ENCODE results near the gene TET1.

DNA sequence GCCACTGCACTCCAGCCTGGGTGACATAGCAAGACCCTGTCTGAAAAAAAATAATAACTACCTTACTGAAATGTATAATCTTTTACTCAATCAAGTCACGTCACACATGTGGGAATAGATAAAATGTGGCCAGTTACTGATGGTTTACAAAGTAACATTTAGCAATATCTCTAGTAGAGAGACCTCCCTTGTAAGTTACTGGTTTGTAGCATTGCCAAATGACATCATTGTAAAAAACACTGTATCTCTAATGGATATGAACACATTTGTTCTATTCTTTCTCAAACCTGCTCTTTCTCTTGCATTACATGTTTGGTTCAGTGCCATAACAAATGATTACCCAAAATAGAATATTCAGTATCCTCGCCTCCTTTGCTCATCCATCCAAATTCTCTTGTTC lies 18.8 kb downstream of the TET1 start:
- no peak for TF ChIP-seq EP300 (IDR thresholded peaks at IDR 0.05)
- TF ChIP-seq POLR2A (IDR thresholded peaks at IDR 0.05; ENCODE audit: low read length) = no peak
- no peak for TF ChIP-seq CEBPB (IDR thresholded peaks at IDR 0.05)
- TF ChIP-seq PHF8 (IDR thresholded peaks at IDR 0.05; ENCODE audit: borderline replicate concordance, low read depth) = no peak
- no peak for TF ChIP-seq MAFK (IDR thresholded peaks at IDR 0.05; ENCODE audit: partially characterized antibody)
- no peak for TF ChIP-seq KDM5A (IDR thresholded peaks at IDR 0.05)
- TF ChIP-seq, protein P1, sequence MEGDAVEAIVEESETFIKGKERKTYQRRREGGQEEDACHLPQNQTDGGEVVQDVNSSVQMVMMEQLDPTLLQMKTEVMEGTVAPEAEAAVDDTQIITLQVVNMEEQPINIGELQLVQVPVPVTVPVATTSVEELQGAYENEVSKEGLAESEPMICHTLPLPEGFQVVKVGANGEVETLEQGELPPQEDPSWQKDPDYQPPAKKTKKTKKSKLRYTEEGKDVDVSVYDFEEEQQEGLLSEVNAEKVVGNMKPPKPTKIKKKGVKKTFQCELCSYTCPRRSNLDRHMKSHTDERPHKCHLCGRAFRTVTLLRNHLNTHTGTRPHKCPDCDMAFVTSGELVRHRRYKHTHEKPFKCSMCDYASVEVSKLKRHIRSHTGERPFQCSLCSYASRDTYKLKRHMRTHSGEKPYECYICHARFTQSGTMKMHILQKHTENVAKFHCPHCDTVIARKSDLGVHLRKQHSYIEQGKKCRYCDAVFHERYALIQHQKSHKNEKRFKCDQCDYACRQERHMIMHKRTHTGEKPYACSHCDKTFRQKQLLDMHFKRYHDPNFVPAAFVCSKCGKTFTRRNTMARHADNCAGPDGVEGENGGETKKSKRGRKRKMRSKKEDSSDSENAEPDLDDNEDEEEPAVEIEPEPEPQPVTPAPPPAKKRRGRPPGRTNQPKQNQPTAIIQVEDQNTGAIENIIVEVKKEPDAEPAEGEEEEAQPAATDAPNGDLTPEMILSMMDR (IDR thresholded peaks at IDR 0.05) = no peak
- TF ChIP-seq, protein P2, sequence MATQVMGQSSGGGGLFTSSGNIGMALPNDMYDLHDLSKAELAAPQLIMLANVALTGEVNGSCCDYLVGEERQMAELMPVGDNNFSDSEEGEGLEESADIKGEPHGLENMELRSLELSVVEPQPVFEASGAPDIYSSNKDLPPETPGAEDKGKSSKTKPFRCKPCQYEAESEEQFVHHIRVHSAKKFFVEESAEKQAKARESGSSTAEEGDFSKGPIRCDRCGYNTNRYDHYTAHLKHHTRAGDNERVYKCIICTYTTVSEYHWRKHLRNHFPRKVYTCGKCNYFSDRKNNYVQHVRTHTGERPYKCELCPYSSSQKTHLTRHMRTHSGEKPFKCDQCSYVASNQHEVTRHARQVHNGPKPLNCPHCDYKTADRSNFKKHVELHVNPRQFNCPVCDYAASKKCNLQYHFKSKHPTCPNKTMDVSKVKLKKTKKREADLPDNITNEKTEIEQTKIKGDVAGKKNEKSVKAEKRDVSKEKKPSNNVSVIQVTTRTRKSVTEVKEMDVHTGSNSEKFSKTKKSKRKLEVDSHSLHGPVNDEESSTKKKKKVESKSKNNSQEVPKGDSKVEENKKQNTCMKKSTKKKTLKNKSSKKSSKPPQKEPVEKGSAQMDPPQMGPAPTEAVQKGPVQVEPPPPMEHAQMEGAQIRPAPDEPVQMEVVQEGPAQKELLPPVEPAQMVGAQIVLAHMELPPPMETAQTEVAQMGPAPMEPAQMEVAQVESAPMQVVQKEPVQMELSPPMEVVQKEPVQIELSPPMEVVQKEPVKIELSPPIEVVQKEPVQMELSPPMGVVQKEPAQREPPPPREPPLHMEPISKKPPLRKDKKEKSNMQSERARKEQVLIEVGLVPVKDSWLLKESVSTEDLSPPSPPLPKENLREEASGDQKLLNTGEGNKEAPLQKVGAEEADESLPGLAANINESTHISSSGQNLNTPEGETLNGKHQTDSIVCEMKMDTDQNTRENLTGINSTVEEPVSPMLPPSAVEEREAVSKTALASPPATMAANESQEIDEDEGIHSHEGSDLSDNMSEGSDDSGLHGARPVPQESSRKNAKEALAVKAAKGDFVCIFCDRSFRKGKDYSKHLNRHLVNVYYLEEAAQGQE (IDR thresholded peaks at IDR 0.05) = no peak
- TF ChIP-seq, protein P3, sequence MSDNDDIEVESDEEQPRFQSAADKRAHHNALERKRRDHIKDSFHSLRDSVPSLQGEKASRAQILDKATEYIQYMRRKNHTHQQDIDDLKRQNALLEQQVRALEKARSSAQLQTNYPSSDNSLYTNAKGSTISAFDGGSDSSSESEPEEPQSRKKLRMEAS (IDR thresholded peaks at IDR 0.05) = no peak

All from A549 (cell line).